PC-3 (cell line): Measurements from ENCODE around the gene PERP. TPM values are rescaled to one million over a fixed set of nuclear protein-coding genes. Genes with fewer than 3 reads are reported as not detected.

ENCODE experiments used
- ATAC-seq: fragments of 200-7000 bp; cut with Tn5 transposase; 2 replicates; pipeline ENCODE4 v1.9.1; 2020; ENCODE audit warnings: mild to moderate bottlenecking, moderate library complexity
- BruUV-seq: library from RNA; stranded (reverse); fragments of 400-500 nt; replicated peaks from 2 replicates; lab custom pipeline; 2021; lab: Mats Ljungman, UMichigan
- CTCF ChIA-PET: fragments of 300-600 bp; sonication (Branson Sonifier 250); formaldehyde crosslinking; loops from one replicate; lab custom pipeline; 2022; ENCODE audit warnings: antibody characterized with exemption; lab: Charles Lee
- POLR2A ChIA-PET: fragments of 300-600 bp; sonication (Branson Sonifier 250); formaldehyde crosslinking; loops from one replicate; lab custom pipeline; 2022; ENCODE audit warnings: antibody characterized with exemption; ENCODE audit not compliant: unreplicated experiment; lab: Charles Lee
- DNase-seq: peaks from one replicate; pipeline ENCODE4 v3.0.0-alpha.2; 2015
- H2AFZ ChIP-seq: fragments of 300-600 bp; sonication (generic); 2 replicates; pipeline ENCODE4 v1.6.0; 2016; ENCODE audit warnings: antibody characterized with exemption, low read length
- H3F3A ChIP-seq: fragments of 300-600 bp; sonication (generic); one replicate; pipeline ENCODE4 v1.6.0; 2017; ENCODE audit warnings: antibody characterized with exemption, low read length, control low read depth, mild to moderate bottlenecking; ENCODE audit not compliant: unreplicated experiment
- H3K27ac ChIP-seq: fragments of 300-600 bp; sonication (generic); 2 replicates; pipeline ENCODE4 v1.5.1; 2016; ENCODE audit warnings: mild to moderate bottlenecking, low read length
- H3K27me3 ChIP-seq: fragments of 300-600 bp; sonication (generic); 2 replicates; pipeline ENCODE4 v1.6.1; 2016; ENCODE audit warnings: low read length, mixed read lengths
- H3K36me3 ChIP-seq: fragments of 300-600 bp; sonication (generic); 2 replicates; pipeline ENCODE4 v1.6.1; 2016; ENCODE audit warnings: low read depth, mixed run types, low read length, mixed read lengths
- H3K4me1 ChIP-seq: fragments of 300-600 bp; sonication (generic); 2 replicates; pipeline ENCODE4 v1.5.1; 2016; ENCODE audit warnings: low read length; ENCODE audit not compliant: insufficient read depth
- H3K4me2 ChIP-seq: fragments of 300-600 bp; sonication (generic); 2 replicates; pipeline ENCODE4 v1.6.0; 2016; ENCODE audit warnings: low read length
- H3K4me3 ChIP-seq: fragments of 300-600 bp; sonication (generic); 2 replicates; pipeline ENCODE4 v1.5.1; 2016; ENCODE audit warnings: mild to moderate bottlenecking, low read length, mixed read lengths
- H3K79me2 ChIP-seq: fragments of 300-600 bp; sonication (generic); 2 replicates; pipeline ENCODE4 v1.6.1; 2017; ENCODE audit warnings: low read length, mixed read lengths
- H3K9ac ChIP-seq: fragments of 300-600 bp; sonication (generic); 2 replicates; pipeline ENCODE4 v1.6.0; 2016; ENCODE audit warnings: mild to moderate bottlenecking, low read length
- H3K9me2 ChIP-seq: fragments of 300-600 bp; sonication (generic); replicated peaks from 2 replicates; pipeline ENCODE4 v1.6.1; 2016; ENCODE audit warnings: mixed run types, low read length, mixed read lengths
- H3K9me3 ChIP-seq: fragments of 300-600 bp; sonication (generic); 2 replicates; pipeline ENCODE4 v1.6.1; 2016; ENCODE audit warnings: low read length, mixed read lengths
- H4K20me1 ChIP-seq: fragments of 300-600 bp; sonication (generic); 2 replicates; pipeline ENCODE4 v1.6.1; 2016; ENCODE audit warnings: low read length, mixed read lengths
- CTCF ChIP-seq: fragments of 300-600 bp; sonication (generic); conservative IDR thresholded peaks from 2 replicates; pipeline ENCODE4 v1.5.1; 2017; ENCODE audit warnings: antibody characterized with exemption, low read depth, mild to moderate bottlenecking, low read length
- EZH2 ChIP-seq: fragments of 300-600 bp; sonication (generic); IDR thresholded peaks from one replicate; pipeline ENCODE4 v1.6.1; 2017; ENCODE audit warnings: antibody characterized with exemption, mild to moderate bottlenecking, low read length; ENCODE audit not compliant: unreplicated experiment
- EZH2phosphoT487 ChIP-seq: fragments of 300-600 bp; sonication (generic); IDR thresholded peaks from 2 replicates; pipeline ENCODE4 v1.6.1; 2018; ENCODE audit warnings: mild to moderate bottlenecking, antibody characterized with exemption, low read length, borderline replicate concordance
- intact Hi-C: fragments of 100-400 bp; cut with micrococcal nuclease; formaldehyde crosslinking; loops from 2 replicates; pipeline ENCODE4 v1.9.0; 2023
- total RNA-seq: library from RNA; depleted of rRNA; stranded (reverse); fragments of >200 nt; gene quantifications from 2 replicates; pipeline ENCODE4 v1.2.3, GENCODE V29; 2014; rRNA removed

The PERP gene
- total RNA-seq, 1 experiment from 2014 or later: 50.3 TPM

- Histone ChIP-seq H3K27ac (no peak overlapping the region), H3K9ac (no peak overlapping the region), H3F3A (no peaks in the 10 kb centered on the region), H4K20me1 (no peaks in the 10 kb centered on the region), H3K79me2 (no peaks in the 10 kb centered on the region), H3K4me2 (no peak overlapping the region), H3K36me3 (no peaks in the 10 kb centered on the region), H3K9me2 (no peaks in the 10 kb centered on the region), H3K4me3 (no peak overlapping the region), H3K9me3 (no peaks in the 10 kb centered on the region), H3K27me3 (no peaks in the 10 kb centered on the region), H3K4me1 (no peaks in the 10 kb centered on the region), H2AFZ (no peak overlapping the region)
- CTCF ChIA-PET: no interaction called here
- ATAC-seq: peak; percentile 53
- TF ChIP-seq EZH2phosphoT487 (no peak), CTCF (no peak), EZH2 (no peak)
- intact Hi-C loops: no loop called here
- POLR2A ChIA-PET: no interaction called here
- no TSS peak for BruUV-seq
- peak; percentile 65 for DNase-seq
These were observed 62.8 kb downstream of the PERP start for GRCh38 chr6:138044458-138044857.

Other genes starting within 250 kb of the PERP start
- 21.9 TPM in 2 replicates for gene TNFAIP3, start 240.2 kb downstream of the PERP start, total RNA-seq
- 7.8 and 8.8 TPM in 2 replicates for gene ARFGEF3, start 54.5 kb upstream of the PERP start, total RNA-seq
- not detected in 2 replicates for gene PBOV1, start 111.1 kb upstream of the PERP start, total RNA-seq